Measurements from ENCODE around the gene MAP7D2.

MAP7D2 gene

GRCh38 chrX:20059467-20060128, 57.1 kb downstream of the MAP7D2 start:
- H3K36me3 ChIP-seq (replicated peaks; ENCODE audit: insufficient read depth, low read length): no peaks in the 10 kb centered on the region
- H3K27ac ChIP-seq (ENCODE audit: low read length): no peak overlapping the region
- no peak overlapping the region for H3K9ac ChIP-seq (ENCODE audit: low read length)
- H3F3A ChIP-seq (ENCODE audit: insufficient read depth, low read length): peaks cover 19% of the 10 kb centered on the region
- no peak overlapping the region for H3K4me2 ChIP-seq (ENCODE audit: low read depth, low read length)
- H3K79me2 ChIP-seq (ENCODE audit: low read length): no peaks in the 10 kb centered on the region
- no peak overlapping the region for H2AFZ ChIP-seq (ENCODE audit: low read length)
- H4K20me1 ChIP-seq (ENCODE audit: insufficient read depth, low read length): no peaks in the 10 kb centered on the region
- peaks cover 23% of the 10 kb centered on the region for H3K4me1 ChIP-seq (ENCODE audit: low read length)
- no peak overlapping the region for H3K4me3 ChIP-seq (ENCODE audit: low read length)
- TF ChIP-seq EZH2 (optimal IDR thresholded peaks at IDR 0.05; ENCODE audit: low read depth, low read length) (no peak), EZH2phosphoT487 (IDR thresholded peaks at IDR 0.05; ENCODE audit: low read length) (no peak)
- TF ChIP-seq, protein P1, sequence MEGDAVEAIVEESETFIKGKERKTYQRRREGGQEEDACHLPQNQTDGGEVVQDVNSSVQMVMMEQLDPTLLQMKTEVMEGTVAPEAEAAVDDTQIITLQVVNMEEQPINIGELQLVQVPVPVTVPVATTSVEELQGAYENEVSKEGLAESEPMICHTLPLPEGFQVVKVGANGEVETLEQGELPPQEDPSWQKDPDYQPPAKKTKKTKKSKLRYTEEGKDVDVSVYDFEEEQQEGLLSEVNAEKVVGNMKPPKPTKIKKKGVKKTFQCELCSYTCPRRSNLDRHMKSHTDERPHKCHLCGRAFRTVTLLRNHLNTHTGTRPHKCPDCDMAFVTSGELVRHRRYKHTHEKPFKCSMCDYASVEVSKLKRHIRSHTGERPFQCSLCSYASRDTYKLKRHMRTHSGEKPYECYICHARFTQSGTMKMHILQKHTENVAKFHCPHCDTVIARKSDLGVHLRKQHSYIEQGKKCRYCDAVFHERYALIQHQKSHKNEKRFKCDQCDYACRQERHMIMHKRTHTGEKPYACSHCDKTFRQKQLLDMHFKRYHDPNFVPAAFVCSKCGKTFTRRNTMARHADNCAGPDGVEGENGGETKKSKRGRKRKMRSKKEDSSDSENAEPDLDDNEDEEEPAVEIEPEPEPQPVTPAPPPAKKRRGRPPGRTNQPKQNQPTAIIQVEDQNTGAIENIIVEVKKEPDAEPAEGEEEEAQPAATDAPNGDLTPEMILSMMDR (IDR thresholded peaks at IDR 0.05; ENCODE audit: low read length): no peak
- no peaks in the 10 kb centered on the region for H3K27me3 ChIP-seq (replicated peaks; ENCODE audit: insufficient read depth, low read length)
- no peak for DNase-seq
- no peaks in the 10 kb centered on the region for H3K9me2 ChIP-seq (replicated peaks; ENCODE audit: insufficient read depth, low read length)
- H3K9me3 ChIP-seq (replicated peaks; ENCODE audit: insufficient read depth, low read length): no peaks in the 10 kb centered on the region

GRCh38 chrX:20057479-20057878, 59.2 kb downstream of the MAP7D2 start:
- Histone ChIP-seq H3K79me2 (ENCODE audit: low read length) (no peaks in the 10 kb centered on the region), H3K36me3 (replicated peaks; ENCODE audit: insufficient read depth, low read length) (no peaks in the 10 kb centered on the region), H3K9ac (ENCODE audit: low read length) (no peak overlapping the region), H4K20me1 (ENCODE audit: insufficient read depth, low read length) (no peaks in the 10 kb centered on the region), H3K4me3 (ENCODE audit: low read length) (no peak overlapping the region), H3K4me1 (ENCODE audit: low read length) (peaks cover 23% of the 10 kb centered on the region), H3K9me3 (replicated peaks; ENCODE audit: insufficient read depth, low read length) (no peaks in the 10 kb centered on the region), H3K9me2 (replicated peaks; ENCODE audit: insufficient read depth, low read length) (no peaks in the 10 kb centered on the region), H2AFZ (ENCODE audit: low read length) (no peak overlapping the region), H3F3A (ENCODE audit: insufficient read depth, low read length) (peaks cover 19% of the 10 kb centered on the region), H3K27ac (ENCODE audit: low read length) (no peak overlapping the region), H3K4me2 (ENCODE audit: low read depth, low read length) (no peak overlapping the region), H3K27me3 (replicated peaks; ENCODE audit: insufficient read depth, low read length) (no peaks in the 10 kb centered on the region)
- no peak for DNase-seq
- no peak for TF ChIP-seq EZH2phosphoT487 (IDR thresholded peaks at IDR 0.05; ENCODE audit: low read length)
- TF ChIP-seq, protein P1 (IDR thresholded peaks at IDR 0.05; ENCODE audit: low read length): no peak
- no peak for TF ChIP-seq EZH2 (optimal IDR thresholded peaks at IDR 0.05; ENCODE audit: low read depth, low read length)

DNA sequence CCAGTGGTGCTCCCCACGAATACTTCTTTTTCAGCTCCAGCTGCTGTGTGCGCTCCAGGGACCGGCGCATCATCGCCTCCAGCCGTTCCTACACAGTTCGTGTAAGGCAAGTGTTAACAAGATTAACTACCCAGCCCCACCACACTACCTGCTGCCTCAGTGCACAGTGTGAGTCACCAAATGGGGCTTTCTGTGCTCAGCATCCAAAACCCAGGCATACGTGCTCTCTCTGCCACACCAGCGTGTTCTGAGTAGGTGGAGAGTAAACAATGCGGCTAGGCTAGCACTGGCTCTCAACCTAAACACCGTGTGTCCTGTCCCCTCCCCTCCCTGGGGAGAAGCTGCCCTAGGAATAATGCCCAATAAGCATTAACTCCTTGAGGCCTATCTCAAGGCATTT, 60.0 kb downstream of the MAP7D2 start:
- Histone ChIP-seq H2AFZ (ENCODE audit: low read length) (no peak overlapping the region), H3F3A (ENCODE audit: insufficient read depth, low read length) (peaks cover 14% of the 10 kb centered on the region), H4K20me1 (ENCODE audit: insufficient read depth, low read length) (no peaks in the 10 kb centered on the region), H3K9me3 (replicated peaks; ENCODE audit: insufficient read depth, low read length) (no peaks in the 10 kb centered on the region), H3K36me3 (replicated peaks; ENCODE audit: insufficient read depth, low read length) (no peaks in the 10 kb centered on the region), H3K27ac (ENCODE audit: low read length) (no peak overlapping the region), H3K4me3 (ENCODE audit: low read length) (no peak overlapping the region), H3K9ac (ENCODE audit: low read length) (no peak overlapping the region), H3K9me2 (replicated peaks; ENCODE audit: insufficient read depth, low read length) (no peaks in the 10 kb centered on the region), H3K79me2 (ENCODE audit: low read length) (no peaks in the 10 kb centered on the region), H3K4me2 (ENCODE audit: low read depth, low read length) (no peak overlapping the region), H3K27me3 (replicated peaks; ENCODE audit: insufficient read depth, low read length) (no peaks in the 10 kb centered on the region), H3K4me1 (ENCODE audit: low read length) (peaks cover 16% of the 10 kb centered on the region)
- TF ChIP-seq EZH2phosphoT487 (IDR thresholded peaks at IDR 0.05; ENCODE audit: low read length): no peak
- TF ChIP-seq EZH2 (optimal IDR thresholded peaks at IDR 0.05; ENCODE audit: low read depth, low read length): no peak
- TF ChIP-seq, protein P1 (IDR thresholded peaks at IDR 0.05; ENCODE audit: low read length): no peak
- DNase-seq: no peak

Data from MM.1S (cell line).